Mucosa of rectum (tissue), 2 donors: ENCODE measurements around the gene PRSS21.

Experiments
- H3K27ac ChIP-seq, 2 donors: one replicate each; pipeline ENCODE4 v1.7.0; 2013; ENCODE audit warnings: inconsistent platforms in 2 of 2, low read depth in 2 of 2, low read length in 2 of 2
- H3K27me3 ChIP-seq, 2 donors: one replicate each; pipeline ENCODE4 v1.7.0; 2013; ENCODE audit warnings: low read length in 2 of 2; ENCODE audit not compliant: control insufficient read depth in 2 of 2, insufficient read depth in 2 of 2
- H3K36me3 ChIP-seq, 2 donors: one replicate each; pipeline ENCODE4 v1.7.0; 2013; ENCODE audit warnings: low read length in 2 of 2; ENCODE audit not compliant: control insufficient read depth in 2 of 2, insufficient read depth in 2 of 2
- H3K4me1 ChIP-seq, 2 donors: one replicate each; pipeline ENCODE4 v1.7.0; 2013; ENCODE audit warnings: low read length in 2 of 2, mild to moderate bottlenecking in 1 of 2; ENCODE audit not compliant: control insufficient read depth in 2 of 2, insufficient read depth in 2 of 2
- H3K4me3 ChIP-seq, 2 donors: one replicate each; pipeline ENCODE4 v1.7.0; 2013; ENCODE audit warnings: low read length in 2 of 2
- H3K9ac ChIP-seq, 2 donors: one replicate each; pipeline ENCODE4 v1.7.0; 2013; ENCODE audit warnings: low read length in 2 of 2, low read depth in 1 of 2, mild to moderate bottlenecking in 1 of 2
- H3K9me3 ChIP-seq, 2 donors: one replicate each; pipeline ENCODE4 v1.7.0; 2013; ENCODE audit warnings: low read length in 2 of 2; ENCODE audit not compliant: control insufficient read depth in 2 of 2
- donor health status: healthy.
- donor health status: Normal muscosa, but diverticular disease.

The PRSS21 gene

GRCh38 chr16:2818272-2818876 lies 1.3 kb downstream of the PRSS21 start:
- Histone ChIP-seq H3K27me3 (no peaks in the 10 kb centered on the region), H3K4me1 (peaks cover 0 to 2% of the 10 kb centered on the region in 2 donors), H3K27ac (no peak overlapping the region), H3K4me3 (no peak overlapping the region), H3K36me3 (no peaks in the 10 kb centered on the region), H3K9ac (no peak overlapping the region), H3K9me3 (no peaks in the 10 kb centered on the region)

- Histone ChIP-seq H3K4me3 (no peak overlapping the region), H3K4me1 (peaks cover 0 to 2% of the 10 kb centered on the region in 2 donors), H3K36me3 (no peaks in the 10 kb centered on the region), H3K9ac (no peak overlapping the region), H3K27ac (no peak overlapping the region), H3K9me3 (no peaks in the 10 kb centered on the region), H3K27me3 (no peaks in the 10 kb centered on the region)
Measured at GRCh38 chr16:2819179-2819938, 2.3 kb downstream of the PRSS21 start.

GRCh38 chr16:2819939-2820835 lies 3.1 kb downstream of the PRSS21 start:
- Histone ChIP-seq H3K36me3 (no peaks in the 10 kb centered on the region), H3K27me3 (no peaks in the 10 kb centered on the region), H3K9ac (no peak overlapping the region), H3K4me3 (no peak overlapping the region), H3K9me3 (no peaks in the 10 kb centered on the region), H3K4me1 (peaks cover 0 to 2% of the 10 kb centered on the region in 2 donors), H3K27ac (no peak overlapping the region)

- Histone ChIP-seq H3K9me3 (no peaks in the 10 kb centered on the region), H3K27ac (no peak overlapping the region), H3K4me1 (peaks cover 0 to 2% of the 10 kb centered on the region in 2 donors), H3K9ac (no peak overlapping the region), H3K4me3 (no peak overlapping the region), H3K36me3 (no peaks in the 10 kb centered on the region), H3K27me3 (no peaks in the 10 kb centered on the region)
Measured at GRCh38 chr16:2820836-2821486, 3.9 kb downstream of the PRSS21 start.

- Histone ChIP-seq H3K9ac (no peak overlapping the region), H3K36me3 (no peaks in the 10 kb centered on the region), H3K27ac (no peak overlapping the region), H3K4me1 (peaks cover 0 to 2% of the 10 kb centered on the region in 2 donors), H3K4me3 (no peak overlapping the region), H3K9me3 (no peaks in the 10 kb centered on the region), H3K27me3 (no peaks in the 10 kb centered on the region)
Measured at GRCh38 chr16:2821487-2822157, 4.6 kb downstream of the PRSS21 start.

GRCh38 chr16:2822158-2822495 lies 5.1 kb downstream of the PRSS21 start:
- Histone ChIP-seq H3K36me3 (no peaks in the 10 kb centered on the region), H3K27ac (no peak overlapping the region), H3K27me3 (no peaks in the 10 kb centered on the region), H3K4me1 (peaks cover 0 to 2% of the 10 kb centered on the region in 2 donors), H3K9ac (no peak overlapping the region), H3K9me3 (no peaks in the 10 kb centered on the region), H3K4me3 (no peak overlapping the region)

- H3K9ac ChIP-seq, result no peak overlapping the region
- H3K36me3 ChIP-seq, result no peaks in the 10 kb centered on the region
- peaks cover 0 to 2% of the 10 kb centered on the region in 2 donors for H3K4me1 ChIP-seq
- no peaks in the 10 kb centered on the region for H3K27me3 ChIP-seq
- no peak overlapping the region for H3K4me3 ChIP-seq
- H3K27ac ChIP-seq, result no peak overlapping the region
- no peaks in the 10 kb centered on the region for H3K9me3 ChIP-seq
Measured at GRCh38 chr16:2822496-2822895, 5.5 kb downstream of the PRSS21 start.

GRCh38 chr16:2824626-2825025 lies 7.6 kb downstream of the PRSS21 start:
- Histone ChIP-seq H3K9ac (no peak overlapping the region), H3K9me3 (no peaks in the 10 kb centered on the region), H3K27ac (no peak overlapping the region), H3K36me3 (no peaks in the 10 kb centered on the region), H3K4me3 (no peak overlapping the region), H3K27me3 (no peaks in the 10 kb centered on the region), H3K4me1 (peaks cover under 1 to 8% of the 10 kb centered on the region in 2 donors)

- no peak overlapping the region for H3K9ac ChIP-seq
- peaks cover 6 to 11% of the 10 kb centered on the region in 2 donors for H3K4me1 ChIP-seq
- H3K27me3 ChIP-seq, result no peaks in the 10 kb centered on the region
- H3K36me3 ChIP-seq, result no peaks in the 10 kb centered on the region
- H3K27ac ChIP-seq, result no peak overlapping the region
- H3K4me3 ChIP-seq, result no peak overlapping the region
- no peaks in the 10 kb centered on the region for H3K9me3 ChIP-seq
Measured at GRCh38 chr16:2825049-2825742, 8.2 kb downstream of the PRSS21 start.
